DOHH2 (cell line): ENCODE data around the gene GALNT15.

Experiments
- H3F3A ChIP-seq: fragments of 200-600 bp; sonication (generic), shearing (Covaris generic); 2 replicates; pipeline ENCODE4 v1.6.0; 2016; ENCODE audit warnings: antibody characterized with exemption, mild to moderate bottlenecking; ENCODE audit not compliant: control insufficient read depth, insufficient read depth
- H3K27ac ChIP-seq: fragments of 200-600 bp; sonication (generic); 2 replicates; pipeline ENCODE4 v1.5.1; 2014; ENCODE audit warnings: low read depth, mild to moderate bottlenecking, low read length, moderate library complexity
- H3K27me3 ChIP-seq: fragments of 200-600 bp; sonication (generic); 2 replicates; pipeline ENCODE4 v1.6.1; 2014; ENCODE audit warnings: mild to moderate bottlenecking, low read length, mixed read lengths; ENCODE audit not compliant: control insufficient read depth
- H3K36me3 ChIP-seq: fragments of 200-600 bp; sonication (generic); 2 replicates; pipeline ENCODE4 v1.6.1; 2014; ENCODE audit warnings: mild to moderate bottlenecking, low read length, moderate library complexity, mixed read lengths; ENCODE audit not compliant: control insufficient read depth
- H3K4me1 ChIP-seq: fragments of 200-600 bp; sonication (generic); 2 replicates; pipeline ENCODE4 v1.6.1; 2014; ENCODE audit warnings: mild to moderate bottlenecking, low read length, mixed read lengths; ENCODE audit not compliant: control insufficient read depth
- H3K4me2 ChIP-seq: fragments of 200-600 bp; sonication (generic); 2 replicates; pipeline ENCODE4 v1.6.0; 2014; ENCODE audit warnings: mild to moderate bottlenecking, low read length, moderate library complexity
- H3K4me3 ChIP-seq: fragments of 200-600 bp; sonication (generic); 2 replicates; pipeline ENCODE4 v1.5.1; 2014; ENCODE audit warnings: mild to moderate bottlenecking, low read length, mixed read lengths
- H3K79me2 ChIP-seq: fragments of 200-600 bp; sonication (generic); 2 replicates; pipeline ENCODE4 v1.6.1; 2014; ENCODE audit warnings: mild to moderate bottlenecking, low read length, mixed read lengths; ENCODE audit not compliant: control insufficient read depth
- H3K9me2 ChIP-seq: fragments of 200-600 bp; sonication (generic); replicated peaks from 2 replicates; pipeline ENCODE4 v1.6.1; 2014; ENCODE audit warnings: mild to moderate bottlenecking, low read length, mixed read lengths; ENCODE audit not compliant: control insufficient read depth
- H3K9me3 ChIP-seq: fragments of 200-600 bp; sonication (generic); 2 replicates; pipeline ENCODE4 v1.6.1; 2014; ENCODE audit warnings: antibody characterized with exemption, low read length, mixed read lengths; ENCODE audit not compliant: control insufficient read depth, insufficient read depth
- H4K20me1 ChIP-seq: fragments of 200-600 bp; sonication (generic); 2 replicates; pipeline ENCODE4 v1.6.0; 2014; ENCODE audit warnings: low read depth, mild to moderate bottlenecking, antibody characterized with exemption, low read length, moderate library complexity; ENCODE audit not compliant: control insufficient read depth, insufficient read depth
- EZH2phosphoT487 ChIP-seq: fragments of 200-600 bp; sonication (generic); IDR thresholded peaks from 2 replicates; pipeline ENCODE4 v1.6.1; 2017; ENCODE audit warnings: borderline replicate concordance, mild to moderate bottlenecking, antibody characterized with exemption, low read length, moderate library complexity, mixed read lengths
- TF ChIP-seq, protein P1 (sequence below): fragments of 200-600 bp; sonication (generic); IDR thresholded peaks from one replicate; pipeline ENCODE4 v1.5.1; 2014; ENCODE audit warnings: antibody characterized with exemption, mild to moderate bottlenecking, low read depth, low read length; ENCODE audit not compliant: poor library complexity, severe bottlenecking

GALNT15 gene

DNA sequence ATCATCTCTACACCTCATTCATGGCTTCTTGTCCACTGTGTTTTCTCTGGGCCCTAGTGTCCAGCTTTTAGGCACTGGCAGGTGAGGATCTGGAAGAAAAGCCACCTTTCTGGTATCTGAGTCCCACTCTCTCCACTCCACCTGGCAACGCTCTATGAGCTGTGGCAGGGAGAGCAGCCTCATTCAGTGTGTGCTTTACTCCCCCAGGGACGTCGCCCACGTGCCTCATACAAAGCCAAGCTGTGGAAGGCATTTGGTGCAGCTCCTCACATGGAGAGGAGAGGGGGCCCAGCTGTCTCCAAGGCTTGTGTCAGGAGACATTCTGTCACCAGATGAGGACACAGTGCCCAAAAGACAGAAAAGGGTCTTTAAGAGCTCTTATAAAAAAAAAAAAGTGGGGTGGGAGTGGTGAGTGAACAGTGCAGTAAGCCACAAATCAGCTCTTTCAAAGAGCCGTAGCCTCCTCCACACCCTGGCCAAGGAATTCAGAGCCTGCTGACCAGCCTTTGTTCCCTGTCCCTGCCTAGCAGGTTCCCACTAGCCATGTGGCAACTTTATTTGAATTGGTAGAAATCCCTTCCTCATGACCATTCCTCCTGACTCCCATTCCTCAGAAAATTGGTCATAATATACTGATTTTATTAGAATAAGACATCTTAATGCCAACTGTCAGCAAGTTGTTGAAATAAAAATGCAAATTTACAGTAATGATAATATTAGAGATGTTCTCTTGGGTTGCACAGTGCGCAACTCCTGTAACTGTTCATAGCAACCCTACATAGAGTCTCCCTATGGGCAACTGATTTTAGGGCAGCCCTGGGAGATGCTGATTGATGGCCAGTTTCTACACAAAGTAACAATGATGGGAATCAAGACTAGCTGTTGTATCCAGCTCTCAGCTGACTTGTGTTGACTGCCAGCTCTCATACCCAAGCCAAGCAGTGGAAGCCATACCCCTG, 29.5 kb downstream of the GALNT15 start:
- TF ChIP-seq, protein P1, sequence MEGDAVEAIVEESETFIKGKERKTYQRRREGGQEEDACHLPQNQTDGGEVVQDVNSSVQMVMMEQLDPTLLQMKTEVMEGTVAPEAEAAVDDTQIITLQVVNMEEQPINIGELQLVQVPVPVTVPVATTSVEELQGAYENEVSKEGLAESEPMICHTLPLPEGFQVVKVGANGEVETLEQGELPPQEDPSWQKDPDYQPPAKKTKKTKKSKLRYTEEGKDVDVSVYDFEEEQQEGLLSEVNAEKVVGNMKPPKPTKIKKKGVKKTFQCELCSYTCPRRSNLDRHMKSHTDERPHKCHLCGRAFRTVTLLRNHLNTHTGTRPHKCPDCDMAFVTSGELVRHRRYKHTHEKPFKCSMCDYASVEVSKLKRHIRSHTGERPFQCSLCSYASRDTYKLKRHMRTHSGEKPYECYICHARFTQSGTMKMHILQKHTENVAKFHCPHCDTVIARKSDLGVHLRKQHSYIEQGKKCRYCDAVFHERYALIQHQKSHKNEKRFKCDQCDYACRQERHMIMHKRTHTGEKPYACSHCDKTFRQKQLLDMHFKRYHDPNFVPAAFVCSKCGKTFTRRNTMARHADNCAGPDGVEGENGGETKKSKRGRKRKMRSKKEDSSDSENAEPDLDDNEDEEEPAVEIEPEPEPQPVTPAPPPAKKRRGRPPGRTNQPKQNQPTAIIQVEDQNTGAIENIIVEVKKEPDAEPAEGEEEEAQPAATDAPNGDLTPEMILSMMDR = no peak
- TF ChIP-seq EZH2phosphoT487 = no peak
- no peaks in the 10 kb centered on the region for H3K36me3 ChIP-seq
- H3K4me3 ChIP-seq = no peak overlapping the region
- no peaks in the 10 kb centered on the region for H3K9me2 ChIP-seq
- H3K4me1 ChIP-seq = no peaks in the 10 kb centered on the region
- peaks cover 6% of the 10 kb centered on the region for H3K27me3 ChIP-seq
- no peaks in the 10 kb centered on the region for H3K79me2 ChIP-seq
- H4K20me1 ChIP-seq = no peaks in the 10 kb centered on the region
- H3K9me3 ChIP-seq = no peaks in the 10 kb centered on the region
- no peaks in the 10 kb centered on the region for H3F3A ChIP-seq
- H3K4me2 ChIP-seq = no peak overlapping the region
- H3K27ac ChIP-seq = no peak overlapping the region

DNA sequence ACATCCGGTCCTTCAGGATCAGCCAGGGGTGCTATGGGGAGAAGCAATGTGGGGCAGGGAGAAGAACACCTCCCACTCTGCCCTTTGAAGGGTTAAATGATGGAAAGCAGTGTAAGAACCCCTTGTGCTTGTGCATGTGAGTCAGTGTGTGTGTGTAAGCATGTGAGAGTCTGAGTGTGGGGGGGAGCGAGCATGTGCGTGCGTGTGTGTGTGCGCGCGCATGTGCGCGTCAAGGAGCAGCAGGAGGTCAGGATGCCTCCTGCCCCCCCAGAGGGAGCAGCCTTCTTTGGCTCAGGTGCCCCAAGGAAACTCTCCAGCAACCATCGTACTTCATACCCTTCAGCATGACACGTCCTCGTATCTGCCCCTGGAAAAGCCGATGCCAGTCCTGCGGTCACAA, 30.3 kb downstream of the GALNT15 start:
- Histone ChIP-seq H4K20me1 (no peaks in the 10 kb centered on the region), H3K9me2 (no peaks in the 10 kb centered on the region), H3F3A (no peaks in the 10 kb centered on the region), H3K27me3 (peaks cover 6% of the 10 kb centered on the region), H3K4me1 (no peaks in the 10 kb centered on the region), H3K79me2 (no peaks in the 10 kb centered on the region), H3K9me3 (no peaks in the 10 kb centered on the region), H3K36me3 (no peaks in the 10 kb centered on the region), H3K4me3 (no peak overlapping the region), H3K4me2 (no peak overlapping the region), H3K27ac (no peak overlapping the region)
- TF ChIP-seq, protein P1 = no peak
- no peak for TF ChIP-seq EZH2phosphoT487

DNA sequence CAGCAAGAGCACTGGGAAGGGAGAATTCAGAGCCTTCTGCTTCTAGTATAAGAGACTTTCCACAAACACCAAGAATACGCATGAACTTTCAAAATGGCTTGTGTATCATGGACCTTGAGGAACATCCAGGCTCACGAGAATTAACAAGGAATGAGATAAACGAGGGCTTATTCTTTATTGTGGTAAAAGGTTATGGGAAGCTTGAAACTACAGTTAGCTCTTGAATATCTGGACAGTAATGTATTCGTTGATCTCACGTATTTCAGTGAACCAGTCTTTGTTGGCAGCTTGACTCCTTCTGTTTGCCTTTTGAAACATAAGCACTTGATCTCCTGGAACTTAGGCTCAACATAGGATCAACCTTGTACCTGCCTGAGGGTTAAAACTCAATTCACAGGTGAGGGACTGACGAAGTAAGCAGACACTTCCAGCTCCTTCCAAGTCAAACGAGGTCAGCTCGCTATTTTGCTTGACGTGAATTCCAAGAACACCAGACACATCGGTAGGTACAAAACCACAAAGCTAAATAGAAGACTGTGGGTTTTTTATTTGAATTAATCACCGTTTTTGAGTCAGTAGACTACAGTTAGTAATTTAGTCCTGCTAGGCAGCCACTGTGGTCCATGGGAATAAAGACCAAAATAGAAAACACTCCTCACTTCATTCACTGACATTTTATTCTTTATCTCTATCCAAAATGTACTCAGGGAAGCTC, 30.8 kb downstream of the GALNT15 start:
- H3K9me2 ChIP-seq = no peaks in the 10 kb centered on the region
- no peaks in the 10 kb centered on the region for H3K9me3 ChIP-seq
- H3K79me2 ChIP-seq = no peaks in the 10 kb centered on the region
- H3K4me3 ChIP-seq = no peak overlapping the region
- no peak overlapping the region for H3K27ac ChIP-seq
- no peaks in the 10 kb centered on the region for H3K4me1 ChIP-seq
- H3K4me2 ChIP-seq = no peak overlapping the region
- TF ChIP-seq, protein P1 = no peak
- TF ChIP-seq EZH2phosphoT487 = no peak
- H3F3A ChIP-seq = no peaks in the 10 kb centered on the region
- H4K20me1 ChIP-seq = no peaks in the 10 kb centered on the region
- H3K27me3 ChIP-seq = peaks cover 6% of the 10 kb centered on the region
- no peaks in the 10 kb centered on the region for H3K36me3 ChIP-seq
